Ovary (tissue), 3 donors: Measurements from ENCODE around the gene ZNF841.

ENCODE experiments used
- EP300 ChIP-seq: sonication (generic); formaldehyde crosslinking; IDR thresholded peaks from one replicate; pipeline ENCODE4 v1.6.1; 2017; ENCODE audit warnings: antibody characterized with exemption
- POLR2A ChIP-seq: fragments of 450-650 bp; IDR thresholded peaks from one replicate; pipeline ENCODE4 v1.6.1; 2017; ENCODE audit warnings: antibody characterized with exemption, mild to moderate bottlenecking, moderate library complexity
- TF ChIP-seq, protein P1 (sequence below), 3 donors: fragments of 450-650 bp in 2 of 3; fragments of 200-600 bp in 1 of 3; IDR thresholded peaks; one replicate each; pipeline versions ENCODE4 v1.5.1 to v1.8.0; 2016 to 2022; ENCODE audit warnings: antibody characterized with exemption in 3 of 3, mild to moderate bottlenecking in 1 of 3
- donor health status: DM: no; HTN: no; CAD: no.

- TF ChIP-seq, protein P1, sequence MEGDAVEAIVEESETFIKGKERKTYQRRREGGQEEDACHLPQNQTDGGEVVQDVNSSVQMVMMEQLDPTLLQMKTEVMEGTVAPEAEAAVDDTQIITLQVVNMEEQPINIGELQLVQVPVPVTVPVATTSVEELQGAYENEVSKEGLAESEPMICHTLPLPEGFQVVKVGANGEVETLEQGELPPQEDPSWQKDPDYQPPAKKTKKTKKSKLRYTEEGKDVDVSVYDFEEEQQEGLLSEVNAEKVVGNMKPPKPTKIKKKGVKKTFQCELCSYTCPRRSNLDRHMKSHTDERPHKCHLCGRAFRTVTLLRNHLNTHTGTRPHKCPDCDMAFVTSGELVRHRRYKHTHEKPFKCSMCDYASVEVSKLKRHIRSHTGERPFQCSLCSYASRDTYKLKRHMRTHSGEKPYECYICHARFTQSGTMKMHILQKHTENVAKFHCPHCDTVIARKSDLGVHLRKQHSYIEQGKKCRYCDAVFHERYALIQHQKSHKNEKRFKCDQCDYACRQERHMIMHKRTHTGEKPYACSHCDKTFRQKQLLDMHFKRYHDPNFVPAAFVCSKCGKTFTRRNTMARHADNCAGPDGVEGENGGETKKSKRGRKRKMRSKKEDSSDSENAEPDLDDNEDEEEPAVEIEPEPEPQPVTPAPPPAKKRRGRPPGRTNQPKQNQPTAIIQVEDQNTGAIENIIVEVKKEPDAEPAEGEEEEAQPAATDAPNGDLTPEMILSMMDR (IDR thresholded peaks at IDR 0.05), result no peak
- TF ChIP-seq POLR2A (no peak), EP300 (no peak)
These were observed 75.1 kb downstream of the ZNF841 start for GRCh38 chr19:52020506-52020905.
